Naive thymus-derived CD4-positive, alpha-beta T cell (primary cell): ENCODE data around the gene CDH4. TPM values are rescaled to one million over a fixed set of nuclear protein-coding genes. Genes with fewer than 3 reads are reported as not detected.

Experiments
- ATAC-seq: fragments of 150-1000 bp; cut with Tn5 transposase; 2 replicates; pipeline ENCODE4 v1.10.0; 2021; ENCODE audit warnings: mild to moderate bottlenecking, moderate library complexity
- CTCF ChIA-PET: fragments of 350-600 bp; sonication (Branson Sonifier 250); formaldehyde crosslinking; loops from one replicate; lab custom pipeline; 2021; ENCODE audit warnings: antibody characterized with exemption; lab: Charles Lee
- POLR2A ChIA-PET: fragments of 350-600 bp; sonication (Branson Sonifier 250); formaldehyde crosslinking; loops from one replicate; lab custom pipeline; 2021; ENCODE audit warnings: antibody characterized with exemption, inconsistent platforms; lab: Charles Lee
- DNase-seq, 9 donors: peaks; one replicate each; pipeline versions ENCODE4 v3.0.0 to v3.0.0-alpha.2; 2020 to 2022; ENCODE audit warnings: mixed read lengths in 1 of 9
- H3K27ac ChIP-seq: one replicate; pipeline ENCODE4 v1.7.0; 2013; ENCODE audit warnings: mild to moderate bottlenecking, low read depth, low read length, moderate library complexity
- H3K27me3 ChIP-seq, 2 donors: one replicate each; pipeline ENCODE4 v1.7.0; 2013; ENCODE audit warnings: low read length in 2 of 2, mild to moderate bottlenecking in 2 of 2, moderate library complexity in 2 of 2; ENCODE audit not compliant: control insufficient read depth in 2 of 2, insufficient read depth in 2 of 2
- H3K36me3 ChIP-seq, 3 experiments: 1 replicate in 2 of 3; 2 replicates in 1 of 3; pipeline ENCODE4 v1.7.0; 2013; ENCODE audit warnings: low read length in 3 of 3, mild to moderate bottlenecking in 3 of 3, moderate library complexity in 1 of 3; ENCODE audit not compliant: insufficient read depth in 3 of 3, control insufficient read depth in 2 of 3
- H3K4me1 ChIP-seq, 2 donors: one replicate each; pipeline ENCODE4 v1.7.0; 2013; ENCODE audit warnings: low read length in 2 of 2, mild to moderate bottlenecking in 2 of 2, moderate library complexity in 1 of 2; ENCODE audit not compliant: control insufficient read depth in 2 of 2, insufficient read depth in 2 of 2
- H3K4me3 ChIP-seq: 2 replicates; pipeline ENCODE4 v1.7.0; 2013; ENCODE audit warnings: mild to moderate bottlenecking, low read length
- H3K9me3 ChIP-seq, 3 experiments: 1 replicate in 2 of 3; 2 replicates in 1 of 3; pipeline ENCODE4 v1.7.0; 2013; ENCODE audit warnings: low read length in 3 of 3; ENCODE audit not compliant: control insufficient read depth in 2 of 3
- H3K27ac Mint-ChIP-seq, 9 donors: one replicate each; pipeline ENCODE4 v1.8.0; 2020 to 2022; ENCODE audit warnings: mixed read lengths in 9 of 9, mild to moderate bottlenecking in 8 of 9, moderate library complexity in 5 of 9, inconsistent platforms in 2 of 9
- H3K27me3 Mint-ChIP-seq, 5 donors: one replicate each; pipeline ENCODE4 v1.8.0; 2021 to 2022; ENCODE audit warnings: mixed read lengths in 5 of 5, mild to moderate bottlenecking in 1 of 5
- H3K36me3 Mint-ChIP-seq, 5 donors: one replicate each; pipeline ENCODE4 v1.8.0; 2020 to 2022; ENCODE audit warnings: mixed read lengths in 5 of 5, mild to moderate bottlenecking in 3 of 5, inconsistent platforms in 1 of 5
- H3K4me1 Mint-ChIP-seq, 7 donors: one replicate each; pipeline ENCODE4 v1.8.0; 2020 to 2022; ENCODE audit warnings: mixed read lengths in 7 of 7, mild to moderate bottlenecking in 3 of 7, inconsistent platforms in 1 of 7
- H3K4me3 Mint-ChIP-seq, 10 donors: one replicate each; pipeline ENCODE4 v1.8.0; 2020 to 2022; ENCODE audit warnings: mild to moderate bottlenecking in 10 of 10, mixed read lengths in 10 of 10, moderate library complexity in 6 of 10, inconsistent platforms in 2 of 10
- H3K9me3 Mint-ChIP-seq, 11 donors: one replicate each; pipeline ENCODE4 v1.8.0; 2020 to 2022; ENCODE audit warnings: mixed read lengths in 11 of 11, mild to moderate bottlenecking in 4 of 11, inconsistent platforms in 1 of 11, moderate library complexity in 1 of 11
- intact Hi-C, 2 donors: fragments of 100-400 bp; cut with micrococcal nuclease; formaldehyde crosslinking; loops; one replicate each; pipeline ENCODE4 v1.15.1; 2023
- polyA plus RNA-seq, 2 donors: library from polyadenylated mRNA; unstranded; fragments of 300-500 nt; fragmentation: Illumina TruSeq; gene quantifications; one replicate each; pipeline ENCODE4 v1.2.3, GENCODE V29; 2021
- total RNA-seq, 6 experiments: library from RNA in 5 of 6; stranded (reverse) in 5 of 6; gene quantifications; 1 replicate in 5 of 6; 2 replicates in 1 of 6; pipeline ENCODE4 v1.2.3 and lab custom pipeline; 2021 to 2026

The CDH4 gene
- total and polyA plus RNA-seq, 7 experiments from 2014 or later: 0.05 to 0.43 (median 0.14) TPM; not detected in 1

DNA sequence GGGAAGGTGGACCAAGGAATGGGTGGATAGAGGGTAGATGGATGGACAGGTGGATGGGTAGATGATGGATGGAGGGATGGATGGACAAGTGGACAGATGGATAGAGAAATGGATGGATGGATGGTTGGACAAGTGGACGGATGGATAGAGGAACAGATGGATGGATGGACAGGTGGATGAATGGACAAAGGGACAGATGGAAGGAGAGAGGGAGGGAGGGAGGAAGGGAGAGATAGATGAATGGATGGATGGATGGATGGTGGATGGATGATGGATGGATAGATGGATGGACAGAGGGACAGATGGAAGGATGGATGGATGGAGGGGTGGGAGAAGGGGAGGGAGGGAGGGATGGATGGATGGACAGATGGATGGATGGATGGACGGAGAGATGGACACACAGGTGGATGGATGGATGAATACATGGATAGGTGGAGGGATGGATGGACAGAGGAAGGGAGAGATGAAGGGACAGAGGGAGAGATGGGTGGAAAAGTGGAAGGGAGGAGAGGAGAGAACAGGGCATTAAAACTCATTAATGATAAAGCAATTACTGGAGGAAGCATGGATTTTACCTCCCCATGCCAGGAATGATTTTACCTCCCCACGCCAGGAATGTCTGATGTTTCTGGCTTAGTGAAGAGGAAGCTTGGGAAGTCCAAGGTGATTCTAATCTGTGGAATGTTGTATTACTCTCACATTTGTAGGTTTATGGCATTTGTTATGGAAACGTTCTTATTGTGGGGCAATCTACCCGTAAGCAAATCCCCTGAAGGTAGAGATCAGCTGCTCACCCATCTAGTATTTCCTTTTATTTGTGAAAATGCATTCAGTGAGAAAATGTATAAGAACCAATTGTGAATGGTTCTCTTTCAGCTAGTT, 430.3 kb downstream of the CDH4 start:
- Mint-ChIP-seq H3K36me3 (no peaks in the 10 kb centered on the region), H3K27me3 (peaks cover 0 to 17% (median 0%) of the 10 kb centered on the region in 5 donors), H3K4me3 (no peak overlapping the region), H3K27ac (no peak overlapping the region), H3K4me1 (no peaks in the 10 kb centered on the region), H3K9me3 (peaks cover 0 to 7% (median 0%) of the 10 kb centered on the region in 11 donors)
- intact Hi-C loops: no loop called here
- H3K4me1 ChIP-seq: no peaks in the 10 kb centered on the region
- H3K27ac ChIP-seq: no peak overlapping the region
- no peaks in the 10 kb centered on the region for H3K36me3 ChIP-seq
- no peak overlapping the region for H3K4me3 ChIP-seq
- no peak for ATAC-seq
- H3K27me3 ChIP-seq: no peaks in the 10 kb centered on the region
- ChIA-PET CTCF (no interaction called here), POLR2A (no interaction called here)
- no peak for DNase-seq
- no peaks in the 10 kb centered on the region for H3K9me3 ChIP-seq

DNA sequence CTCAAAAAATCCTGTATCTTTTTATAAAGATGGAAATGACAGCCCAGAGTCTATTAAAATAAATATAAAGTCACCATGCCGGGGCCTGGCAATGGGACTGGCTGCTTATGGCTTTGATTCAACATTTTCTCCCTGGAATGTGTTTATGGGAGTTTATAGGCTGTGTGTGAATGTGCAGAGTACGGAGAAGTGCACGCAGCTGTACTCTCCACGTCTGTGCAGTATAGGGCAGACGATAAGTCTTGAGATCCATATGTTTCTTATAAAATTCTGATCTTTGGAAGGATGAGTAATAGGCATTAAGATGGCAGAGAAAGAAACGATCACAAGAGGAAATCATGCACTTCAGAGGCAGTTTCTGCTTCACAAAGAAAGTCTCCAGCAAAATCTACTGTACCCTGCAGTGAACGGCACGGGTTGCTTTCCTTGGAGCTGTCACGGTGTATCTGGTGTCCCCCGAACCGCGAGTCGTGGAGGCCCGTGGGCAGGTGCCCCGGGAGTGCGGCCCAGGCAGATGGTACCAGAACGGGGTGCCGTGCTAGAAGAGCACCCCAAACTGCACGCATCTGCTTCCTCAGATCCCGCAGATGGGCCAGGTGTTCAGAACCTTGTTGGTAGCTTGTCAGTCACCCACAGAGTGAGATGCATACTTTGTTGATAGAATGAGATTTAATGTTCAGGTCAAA, 431.1 kb downstream of the CDH4 start:
- Mint-ChIP-seq H3K36me3 (no peaks in the 10 kb centered on the region), H3K4me1 (no peaks in the 10 kb centered on the region), H3K27ac (no peak overlapping the region), H3K27me3 (peaks cover 0 to 11% (median 0%) of the 10 kb centered on the region in 5 donors), H3K9me3 (peaks cover 0 to 7% (median 0%) of the 10 kb centered on the region in 11 donors), H3K4me3 (no peak overlapping the region)
- Histone ChIP-seq H3K27ac (no peak overlapping the region), H3K4me1 (no peaks in the 10 kb centered on the region), H3K27me3 (no peaks in the 10 kb centered on the region), H3K36me3 (no peaks in the 10 kb centered on the region), H3K4me3 (no peak overlapping the region), H3K9me3 (no peaks in the 10 kb centered on the region)
- ChIA-PET POLR2A (no interaction called here), CTCF (no interaction called here)
- intact Hi-C loops: no loop called here
- DNase-seq (no peak), ATAC-seq (no peak)

DNA sequence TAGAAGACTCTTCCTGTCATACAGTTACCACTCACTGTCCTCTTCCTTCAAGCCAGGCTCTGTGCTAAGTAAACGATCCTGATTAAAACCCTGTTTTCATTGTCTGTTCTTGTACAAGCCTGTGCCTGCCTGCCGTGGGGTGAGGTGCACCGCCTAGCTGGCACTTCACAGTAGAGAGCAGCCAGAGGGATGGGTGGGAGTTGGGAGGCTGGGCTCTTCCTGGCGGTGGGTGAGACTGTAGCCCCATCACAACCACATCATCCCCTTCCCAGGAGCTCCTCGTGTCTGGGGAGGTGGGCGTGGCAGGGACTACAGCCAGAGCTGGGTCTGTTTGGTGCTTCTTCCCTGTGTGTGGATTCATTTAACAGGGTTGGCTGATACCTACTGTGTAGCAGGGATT, 431.7 kb downstream of the CDH4 start:
- Histone ChIP-seq H3K9me3 (no peaks in the 10 kb centered on the region), H3K27ac (no peak overlapping the region), H3K4me3 (no peak overlapping the region), H3K27me3 (no peaks in the 10 kb centered on the region), H3K36me3 (no peaks in the 10 kb centered on the region), H3K4me1 (no peaks in the 10 kb centered on the region)
- no peak overlapping the region for H3K27ac Mint-ChIP-seq
- H3K27me3 Mint-ChIP-seq: peaks cover 0 to 11% (median 0%) of the 10 kb centered on the region in 5 donors
- H3K9me3 Mint-ChIP-seq: peaks cover 0 to 7% (median 0%) of the 10 kb centered on the region in 11 donors
- intact Hi-C loops: no loop called here
- H3K4me3 Mint-ChIP-seq: no peak overlapping the region
- POLR2A ChIA-PET: no interaction called here
- ATAC-seq (no peak), DNase-seq (no peak)
- H3K36me3 Mint-ChIP-seq: no peaks in the 10 kb centered on the region
- no peaks in the 10 kb centered on the region for H3K4me1 Mint-ChIP-seq
- CTCF ChIA-PET: no interaction called here

DNA sequence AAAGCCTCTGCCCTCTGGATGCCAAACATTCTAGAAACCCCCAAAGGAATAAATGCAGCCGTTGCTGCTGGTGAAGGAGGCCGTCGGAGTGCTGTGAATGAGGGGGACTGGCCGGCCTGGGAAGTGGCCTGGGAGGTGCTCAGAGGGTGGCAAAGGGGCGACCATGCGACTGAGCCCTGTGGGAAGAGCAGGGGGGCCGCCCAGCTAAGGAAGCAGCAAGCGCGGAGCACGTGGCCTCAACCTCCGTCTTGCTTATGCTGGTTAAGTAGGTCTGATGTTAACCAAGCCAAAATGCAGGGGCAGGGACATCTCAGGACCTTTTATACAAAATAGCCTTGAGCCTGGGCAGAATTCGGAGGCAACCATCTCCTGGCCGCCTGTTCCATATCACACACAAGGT, 432.1 kb downstream of the CDH4 start:
- intact Hi-C loops: no loop called here

DNA sequence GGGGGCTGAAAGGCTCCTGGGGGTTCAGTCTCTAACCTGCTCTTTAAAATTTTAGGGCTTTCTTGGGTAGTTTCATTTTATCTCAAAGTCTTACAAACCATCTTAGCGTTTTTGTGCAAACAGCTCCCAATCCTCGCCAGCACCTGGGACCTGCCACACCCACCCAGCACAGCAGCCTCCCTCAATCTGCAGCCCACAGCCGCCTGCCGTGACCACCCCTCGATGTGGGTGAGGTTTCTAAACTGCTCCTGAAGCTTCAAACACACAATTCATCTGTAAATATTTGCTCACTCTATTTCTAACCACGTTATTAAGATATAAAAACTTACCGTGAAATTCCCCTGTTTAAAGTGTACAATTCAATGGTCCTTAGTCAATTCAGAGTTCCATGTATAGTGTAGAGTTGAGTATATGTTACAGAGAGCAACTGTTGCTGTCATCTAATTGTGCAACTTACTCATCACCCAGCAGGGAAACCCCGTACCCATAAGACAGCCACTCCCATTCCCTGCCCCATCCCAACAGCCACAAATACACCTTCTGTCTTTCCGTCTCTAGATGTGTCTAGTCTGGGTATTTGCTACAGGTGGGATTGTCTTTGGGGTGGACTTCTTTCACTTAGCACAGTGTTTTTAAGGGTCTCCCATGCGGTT, 432.6 kb downstream of the CDH4 start:
- ATAC-seq (no peak), DNase-seq (no peak)
- Histone ChIP-seq H3K4me3 (no peak overlapping the region), H3K27ac (no peak overlapping the region), H3K27me3 (no peaks in the 10 kb centered on the region), H3K36me3 (no peaks in the 10 kb centered on the region), H3K9me3 (no peaks in the 10 kb centered on the region), H3K4me1 (no peaks in the 10 kb centered on the region)
- ChIA-PET CTCF (no interaction called here), POLR2A (no interaction called here)
- no peak overlapping the region for H3K4me3 Mint-ChIP-seq
- intact Hi-C loops: no loop called here
- no peak overlapping the region for H3K27ac Mint-ChIP-seq
- H3K27me3 Mint-ChIP-seq: peaks cover 0 to 14% (median 0%) of the 10 kb centered on the region in 5 donors
- no peaks in the 10 kb centered on the region for H3K4me1 Mint-ChIP-seq
- H3K9me3 Mint-ChIP-seq: peaks cover 0 to 8% (median 0%) of the 10 kb centered on the region in 11 donors
- peaks cover 0 to 2% (median 0%) of the 10 kb centered on the region in 5 donors for H3K36me3 Mint-ChIP-seq

More for the DNA sequence above, 432.1 kb downstream of the CDH4 start:
- Histone ChIP-seq H3K36me3 (no peaks in the 10 kb centered on the region), H3K27ac (no peak overlapping the region), H3K27me3 (no peaks in the 10 kb centered on the region), H3K4me3 (no peak overlapping the region), H3K9me3 (no peaks in the 10 kb centered on the region), H3K4me1 (no peaks in the 10 kb centered on the region)
- ATAC-seq: no peak
- ChIA-PET POLR2A (no interaction called here), CTCF (no interaction called here)
- no peak for DNase-seq
- no peaks in the 10 kb centered on the region for H3K36me3 Mint-ChIP-seq
- H3K4me3 Mint-ChIP-seq: no peak overlapping the region
- H3K27ac Mint-ChIP-seq: no peak overlapping the region
- H3K9me3 Mint-ChIP-seq: peaks cover 0 to 7% (median 0%) of the 10 kb centered on the region in 11 donors
- H3K27me3 Mint-ChIP-seq: peaks cover 0 to 11% (median 0%) of the 10 kb centered on the region in 5 donors
- H3K4me1 Mint-ChIP-seq: no peaks in the 10 kb centered on the region

DNA sequence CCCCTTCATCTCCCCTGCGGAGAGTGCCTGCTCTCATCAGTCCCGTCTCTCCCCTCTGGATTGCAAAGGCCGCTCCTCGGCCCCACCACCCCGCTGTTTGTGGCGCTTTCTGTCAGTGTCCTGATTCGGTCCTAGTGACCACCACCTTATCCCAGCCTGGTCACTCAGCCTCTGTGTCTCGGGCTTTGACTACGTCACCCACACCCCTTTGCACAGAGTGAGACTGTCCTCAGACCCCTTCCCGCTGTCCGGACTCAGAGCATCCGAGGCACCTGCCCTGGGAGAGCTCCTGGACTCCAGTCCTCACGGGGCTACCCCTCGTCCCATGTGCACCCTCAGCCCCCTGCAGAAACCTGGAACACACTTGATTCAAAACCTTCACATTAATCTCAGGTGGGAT, 433.4 kb downstream of the CDH4 start:
- Histone ChIP-seq H3K9me3 (no peaks in the 10 kb centered on the region), H3K36me3 (no peaks in the 10 kb centered on the region), H3K27ac (no peak overlapping the region), H3K4me3 (no peak overlapping the region), H3K4me1 (no peaks in the 10 kb centered on the region), H3K27me3 (no peaks in the 10 kb centered on the region)
- peaks cover 0 to 3% (median 0%) of the 10 kb centered on the region in 5 donors for H3K36me3 Mint-ChIP-seq
- H3K4me1 Mint-ChIP-seq: no peaks in the 10 kb centered on the region
- ATAC-seq (no peak), DNase-seq (no peak)
- intact Hi-C loops: no loop called here
- ChIA-PET POLR2A (no interaction called here), CTCF (no interaction called here)
- no peak overlapping the region for H3K27ac Mint-ChIP-seq
- H3K9me3 Mint-ChIP-seq: peaks cover 0 to 8% (median 0%) of the 10 kb centered on the region in 11 donors
- H3K27me3 Mint-ChIP-seq: peaks cover 0 to 21% (median 0%) of the 10 kb centered on the region in 5 donors
- no peak overlapping the region for H3K4me3 Mint-ChIP-seq
